Right atrium auricular region (tissue), 2 donors: Measurements from ENCODE around the gene GLI3. TPM values are rescaled to one million over a fixed set of nuclear protein-coding genes. Genes with fewer than 3 reads are reported as not detected.

Experiments
- DNase-seq: peaks from one replicate; pipeline ENCODE4 v3.0.0-alpha.2; 2019; ENCODE audit warnings: low spot score
- H3K27ac ChIP-seq, 2 donors: fragments of 200-600 bp; sonication (generic); 1 replicate in 1 of 2; 2 replicates in 1 of 2; pipeline ENCODE4 v1.5.1; 2016 to 2019
- H3K27me3 ChIP-seq, 2 donors: fragments of 200-600 bp; sonication (generic); one replicate each; pipeline versions ENCODE4 v1.5.1 to v1.6.0; 2017 to 2019
- H3K36me3 ChIP-seq: fragments of 200-600 bp; sonication (generic); one replicate; pipeline ENCODE4 v1.5.1; 2016
- H3K4me1 ChIP-seq, 2 donors: fragments of 200-600 bp; sonication (generic); one replicate each; pipeline versions ENCODE4 v1.5.1 to v1.6.0; 2017 to 2019
- H3K4me3 ChIP-seq, 2 donors: fragments of 200-600 bp; sonication (generic); 1 replicate in 1 of 2; 2 replicates in 1 of 2; pipeline ENCODE4 v1.5.1; 2017 to 2019; ENCODE audit warnings: mild to moderate bottlenecking in 1 of 2, moderate library complexity in 1 of 2
- H3K9me3 ChIP-seq, 2 donors: fragments of 200-600 bp; sonication (generic); one replicate each; pipeline ENCODE4 v1.5.1; 2019
- CTCF ChIP-seq, 2 donors: fragments of 200-600 bp; sonication (generic); IDR thresholded peaks; one replicate each; pipeline ENCODE4 v1.5.1; 2019; ENCODE audit warnings: antibody characterized with exemption in 2 of 2
- total RNA-seq, 2 donors: library from RNA; depleted of rRNA; stranded (reverse); fragments of >200 nt; gene quantifications; one replicate each; pipeline ENCODE4 v1.1.0, GENCODE V29; 2016

GLI3 gene
- total RNA-seq, 2 donors from 2014 or later = 1.5 to 2.0 TPM

- H3K9me3 ChIP-seq = no peaks in the 10 kb centered on the region
- no peaks in the 10 kb centered on the region for H3K4me1 ChIP-seq
- no peak overlapping the region for H3K4me3 ChIP-seq
- no peak overlapping the region for H3K27ac ChIP-seq
- H3K36me3 ChIP-seq = no peaks in the 10 kb centered on the region
- no peak for TF ChIP-seq CTCF (IDR thresholded peaks at IDR 0.05)
- no peak for DNase-seq
- H3K27me3 ChIP-seq = no peaks in the 10 kb centered on the region
These were observed 34.4 kb downstream of the GLI3 start for GRCh38 chr7:42202601-42203000.

- no peak for DNase-seq
- no peaks in the 10 kb centered on the region for H3K36me3 ChIP-seq
- no peak overlapping the region for H3K4me3 ChIP-seq
- H3K27me3 ChIP-seq = no peaks in the 10 kb centered on the region
- TF ChIP-seq CTCF (IDR thresholded peaks at IDR 0.05) = no peak
- no peak overlapping the region for H3K27ac ChIP-seq
- peaks cover 0 to under 1% of the 10 kb centered on the region in 2 donors for H3K4me1 ChIP-seq
- H3K9me3 ChIP-seq = no peaks in the 10 kb centered on the region
These were observed 37.9 kb downstream of the GLI3 start for GRCh38 chr7:42198974-42199668.

- Histone ChIP-seq H3K27me3 (no peaks in the 10 kb centered on the region), H3K4me3 (no peak overlapping the region), H3K36me3 (no peaks in the 10 kb centered on the region), H3K27ac (no peak overlapping the region), H3K9me3 (no peaks in the 10 kb centered on the region), H3K4me1 (peaks cover 0 to 9% of the 10 kb centered on the region in 2 donors)
- no peak for DNase-seq
- TF ChIP-seq CTCF (IDR thresholded peaks at IDR 0.05) = no peak
These were observed 38.7 kb downstream of the GLI3 start for GRCh38 chr7:42198296-42198695.

- no peak for TF ChIP-seq CTCF (IDR thresholded peaks at IDR 0.05)
- no peaks in the 10 kb centered on the region for H3K9me3 ChIP-seq
- DNase-seq = no peak
- H3K4me1 ChIP-seq = peaks cover 0 to 18% of the 10 kb centered on the region in 2 donors
- no peaks in the 10 kb centered on the region for H3K36me3 ChIP-seq
- no peaks in the 10 kb centered on the region for H3K27me3 ChIP-seq
- no peak overlapping the region for H3K27ac ChIP-seq
- no peak overlapping the region for H3K4me3 ChIP-seq
These were observed 39.6 kb downstream of the GLI3 start for GRCh38 chr7:42197451-42197850.

GRCh38 chr7:42194238-42194637 lies 42.8 kb downstream of the GLI3 start:
- no peak for DNase-seq
- no peaks in the 10 kb centered on the region for H3K36me3 ChIP-seq
- TF ChIP-seq CTCF (IDR thresholded peaks at IDR 0.05) = no peak
- peaks cover 0 to 18% of the 10 kb centered on the region in 2 donors for H3K4me1 ChIP-seq
- no peaks in the 10 kb centered on the region for H3K9me3 ChIP-seq
- no peak overlapping the region for H3K27ac ChIP-seq
- no peaks in the 10 kb centered on the region for H3K27me3 ChIP-seq
- no peak overlapping the region for H3K4me3 ChIP-seq
